PC-3 (cell line): ENCODE measurements around the gene KCNIP4. TPM values are rescaled to one million over a fixed set of nuclear protein-coding genes. Genes with fewer than 3 reads are reported as not detected.

Experiments
- ATAC-seq: fragments of 200-7000 bp; cut with Tn5 transposase; 2 replicates; pipeline ENCODE4 v1.9.1; 2020; ENCODE audit warnings: mild to moderate bottlenecking, moderate library complexity
- BruUV-seq: library from RNA; stranded (reverse); fragments of 400-500 nt; replicated peaks from 2 replicates; lab custom pipeline; 2021; lab: Mats Ljungman, UMichigan
- CTCF ChIA-PET: fragments of 300-600 bp; sonication (Branson Sonifier 250); formaldehyde crosslinking; loops from one replicate; lab custom pipeline; 2022; ENCODE audit warnings: antibody characterized with exemption; lab: Charles Lee
- POLR2A ChIA-PET: fragments of 300-600 bp; sonication (Branson Sonifier 250); formaldehyde crosslinking; loops from one replicate; lab custom pipeline; 2022; ENCODE audit warnings: antibody characterized with exemption; ENCODE audit not compliant: unreplicated experiment; lab: Charles Lee
- DNase-seq: peaks from one replicate; pipeline ENCODE4 v3.0.0-alpha.2; 2015
- H2AFZ ChIP-seq: fragments of 300-600 bp; sonication (generic); 2 replicates; pipeline ENCODE4 v1.6.0; 2016; ENCODE audit warnings: antibody characterized with exemption, low read length
- H3F3A ChIP-seq: fragments of 300-600 bp; sonication (generic); one replicate; pipeline ENCODE4 v1.6.0; 2017; ENCODE audit warnings: antibody characterized with exemption, low read length, control low read depth, mild to moderate bottlenecking; ENCODE audit not compliant: unreplicated experiment
- H3K27ac ChIP-seq: fragments of 300-600 bp; sonication (generic); 2 replicates; pipeline ENCODE4 v1.5.1; 2016; ENCODE audit warnings: mild to moderate bottlenecking, low read length
- H3K27me3 ChIP-seq: fragments of 300-600 bp; sonication (generic); 2 replicates; pipeline ENCODE4 v1.6.1; 2016; ENCODE audit warnings: low read length, mixed read lengths
- H3K36me3 ChIP-seq: fragments of 300-600 bp; sonication (generic); 2 replicates; pipeline ENCODE4 v1.6.1; 2016; ENCODE audit warnings: low read depth, mixed run types, low read length, mixed read lengths
- H3K4me1 ChIP-seq: fragments of 300-600 bp; sonication (generic); 2 replicates; pipeline ENCODE4 v1.5.1; 2016; ENCODE audit warnings: low read length; ENCODE audit not compliant: insufficient read depth
- H3K4me2 ChIP-seq: fragments of 300-600 bp; sonication (generic); 2 replicates; pipeline ENCODE4 v1.6.0; 2016; ENCODE audit warnings: low read length
- H3K4me3 ChIP-seq: fragments of 300-600 bp; sonication (generic); 2 replicates; pipeline ENCODE4 v1.5.1; 2016; ENCODE audit warnings: mild to moderate bottlenecking, low read length, mixed read lengths
- H3K79me2 ChIP-seq: fragments of 300-600 bp; sonication (generic); 2 replicates; pipeline ENCODE4 v1.6.1; 2017; ENCODE audit warnings: low read length, mixed read lengths
- H3K9ac ChIP-seq: fragments of 300-600 bp; sonication (generic); 2 replicates; pipeline ENCODE4 v1.6.0; 2016; ENCODE audit warnings: mild to moderate bottlenecking, low read length
- H3K9me2 ChIP-seq: fragments of 300-600 bp; sonication (generic); replicated peaks from 2 replicates; pipeline ENCODE4 v1.6.1; 2016; ENCODE audit warnings: mixed run types, low read length, mixed read lengths
- H3K9me3 ChIP-seq: fragments of 300-600 bp; sonication (generic); 2 replicates; pipeline ENCODE4 v1.6.1; 2016; ENCODE audit warnings: low read length, mixed read lengths
- H4K20me1 ChIP-seq: fragments of 300-600 bp; sonication (generic); 2 replicates; pipeline ENCODE4 v1.6.1; 2016; ENCODE audit warnings: low read length, mixed read lengths
- EZH2 ChIP-seq: fragments of 300-600 bp; sonication (generic); IDR thresholded peaks from one replicate; pipeline ENCODE4 v1.6.1; 2017; ENCODE audit warnings: antibody characterized with exemption, mild to moderate bottlenecking, low read length; ENCODE audit not compliant: unreplicated experiment
- EZH2phosphoT487 ChIP-seq: fragments of 300-600 bp; sonication (generic); IDR thresholded peaks from 2 replicates; pipeline ENCODE4 v1.6.1; 2018; ENCODE audit warnings: mild to moderate bottlenecking, antibody characterized with exemption, low read length, borderline replicate concordance
- intact Hi-C: fragments of 100-400 bp; cut with micrococcal nuclease; formaldehyde crosslinking; loops from 2 replicates; pipeline ENCODE4 v1.9.0; 2023
- total RNA-seq: library from RNA; depleted of rRNA; stranded (reverse); fragments of >200 nt; gene quantifications from 2 replicates; pipeline ENCODE4 v1.2.3, GENCODE V29; 2014
- TF ChIP-seq, protein P1 (sequence below): fragments of 300-600 bp; sonication (generic); conservative IDR thresholded peaks from 2 replicates; pipeline ENCODE4 v1.5.1; 2017; ENCODE audit warnings: antibody characterized with exemption, low read depth, mild to moderate bottlenecking, low read length

KCNIP4 gene
- total RNA-seq, 1 experiment from 2014 or later, result not detected

DNA sequence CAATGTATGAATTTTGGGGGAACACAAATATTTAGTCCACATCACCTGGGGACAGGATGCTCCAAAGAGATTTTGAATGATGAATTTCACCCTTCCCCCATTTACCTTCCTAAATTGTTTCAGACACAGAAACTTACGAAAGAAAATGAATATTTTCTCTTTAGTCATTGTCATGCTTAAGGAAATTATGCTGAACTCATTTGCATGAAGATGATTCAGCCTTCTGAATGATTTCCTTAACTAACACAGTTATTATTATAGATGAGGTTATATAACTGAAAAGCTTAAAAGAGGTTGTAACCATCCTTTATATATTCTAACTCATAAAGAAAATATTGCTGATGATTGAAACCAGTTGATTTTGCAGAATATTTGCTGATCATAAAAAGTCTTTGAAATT, 61.1 kb downstream of the KCNIP4 start:
- Histone ChIP-seq H3K4me2 (peak overlapping the region; percentile 28; the same call in 1 of the 2 replicates), H3F3A (peaks cover 13% of the 10 kb centered on the region), H2AFZ (no peak overlapping the region), H3K9me3 (no peaks in the 10 kb centered on the region), H3K79me2 (no peaks in the 10 kb centered on the region), H3K9ac (0 out of 2 replicates have a peak overlapping the region, but pooled peaks have one; percentile 11), H3K27ac (peak overlapping the region; percentile 94), H3K4me1 (peaks cover 35% of the 10 kb centered on the region), H3K27me3 (no peaks in the 10 kb centered on the region), H4K20me1 (no peaks in the 10 kb centered on the region), H3K36me3 (no peaks in the 10 kb centered on the region), H3K4me3 (no peak overlapping the region), H3K9me2 (no peaks in the 10 kb centered on the region)
- ChIA-PET POLR2A (no interaction called here), CTCF (no interaction called here)
- BruUV-seq, result TSS peak; percentile 44
- TF ChIP-seq EZH2phosphoT487 (no peak), EZH2 (no peak)
- TF ChIP-seq, protein P1, sequence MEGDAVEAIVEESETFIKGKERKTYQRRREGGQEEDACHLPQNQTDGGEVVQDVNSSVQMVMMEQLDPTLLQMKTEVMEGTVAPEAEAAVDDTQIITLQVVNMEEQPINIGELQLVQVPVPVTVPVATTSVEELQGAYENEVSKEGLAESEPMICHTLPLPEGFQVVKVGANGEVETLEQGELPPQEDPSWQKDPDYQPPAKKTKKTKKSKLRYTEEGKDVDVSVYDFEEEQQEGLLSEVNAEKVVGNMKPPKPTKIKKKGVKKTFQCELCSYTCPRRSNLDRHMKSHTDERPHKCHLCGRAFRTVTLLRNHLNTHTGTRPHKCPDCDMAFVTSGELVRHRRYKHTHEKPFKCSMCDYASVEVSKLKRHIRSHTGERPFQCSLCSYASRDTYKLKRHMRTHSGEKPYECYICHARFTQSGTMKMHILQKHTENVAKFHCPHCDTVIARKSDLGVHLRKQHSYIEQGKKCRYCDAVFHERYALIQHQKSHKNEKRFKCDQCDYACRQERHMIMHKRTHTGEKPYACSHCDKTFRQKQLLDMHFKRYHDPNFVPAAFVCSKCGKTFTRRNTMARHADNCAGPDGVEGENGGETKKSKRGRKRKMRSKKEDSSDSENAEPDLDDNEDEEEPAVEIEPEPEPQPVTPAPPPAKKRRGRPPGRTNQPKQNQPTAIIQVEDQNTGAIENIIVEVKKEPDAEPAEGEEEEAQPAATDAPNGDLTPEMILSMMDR, result no peak
- ATAC-seq (no peak), DNase-seq (no peak)
- intact Hi-C loops, result no loop called here

DNA sequence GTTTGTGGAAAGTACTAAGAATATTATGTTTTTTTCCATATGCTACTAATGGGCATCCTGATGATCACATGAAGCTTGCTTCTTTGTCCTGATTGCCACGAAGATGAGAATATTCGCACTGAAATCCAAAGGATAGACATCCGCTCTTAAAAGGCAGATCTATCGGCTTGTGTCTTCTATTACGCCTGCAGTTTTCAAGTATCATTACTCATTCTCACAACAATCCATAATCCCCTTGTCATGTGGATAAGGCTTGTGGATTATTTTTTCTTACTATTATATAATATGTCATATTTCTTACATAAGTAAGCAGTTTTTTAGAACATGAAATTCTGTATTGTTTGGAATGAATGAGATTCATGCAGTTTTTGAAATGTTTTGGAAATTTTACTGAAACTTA, 62.8 kb downstream of the KCNIP4 start:
- Histone ChIP-seq H3K4me1 (peaks cover 39% of the 10 kb centered on the region), H3F3A (peaks cover 13% of the 10 kb centered on the region), H3K4me3 (no peak overlapping the region), H2AFZ (no peak overlapping the region), H3K79me2 (no peaks in the 10 kb centered on the region), H3K4me2 (no peak overlapping the region), H3K36me3 (no peaks in the 10 kb centered on the region), H3K9me2 (no peaks in the 10 kb centered on the region), H4K20me1 (no peaks in the 10 kb centered on the region), H3K9me3 (no peaks in the 10 kb centered on the region), H3K9ac (no peak overlapping the region), H3K27me3 (no peaks in the 10 kb centered on the region), H3K27ac (no peak overlapping the region)
- no TSS peak for BruUV-seq
- intact Hi-C loops, result no loop called here
- POLR2A ChIA-PET, result no interaction called here
- CTCF ChIA-PET, result no interaction called here
- no peak for DNase-seq
- no peak for ATAC-seq
- TF ChIP-seq EZH2phosphoT487 (no peak), EZH2 (no peak)
- TF ChIP-seq, protein P1, result no peak

GRCh38 chr4:21885241-21885640, 63.3 kb downstream of the KCNIP4 start:
- no peak overlapping the region for H3K4me3 ChIP-seq
- peak; percentile 44 for DNase-seq
- no peak overlapping the region for H3K9ac ChIP-seq
- intact Hi-C loops, result no loop called here
- no peak overlapping the region for H2AFZ ChIP-seq
- ATAC-seq, result no peak
- no TSS peak for BruUV-seq
- H4K20me1 ChIP-seq, result no peaks in the 10 kb centered on the region
- no peak overlapping the region for H3K4me2 ChIP-seq
- POLR2A ChIA-PET, result no interaction called here
- no peaks in the 10 kb centered on the region for H3K27me3 ChIP-seq
- CTCF ChIA-PET, result no interaction called here
- no peaks in the 10 kb centered on the region for H3K9me3 ChIP-seq
- H3K27ac ChIP-seq, result no peak overlapping the region
- no peaks in the 10 kb centered on the region for H3K79me2 ChIP-seq
- peaks cover 39% of the 10 kb centered on the region for H3K4me1 ChIP-seq
- H3K9me2 ChIP-seq, result no peaks in the 10 kb centered on the region
- peaks cover 13% of the 10 kb centered on the region for H3F3A ChIP-seq
- H3K36me3 ChIP-seq, result no peaks in the 10 kb centered on the region
- TF ChIP-seq EZH2 (no peak), EZH2phosphoT487 (no peak)
- TF ChIP-seq, protein P1, result no peak
